ENCODE results near the gene MINAR1.

Gene MINAR1

DNA sequence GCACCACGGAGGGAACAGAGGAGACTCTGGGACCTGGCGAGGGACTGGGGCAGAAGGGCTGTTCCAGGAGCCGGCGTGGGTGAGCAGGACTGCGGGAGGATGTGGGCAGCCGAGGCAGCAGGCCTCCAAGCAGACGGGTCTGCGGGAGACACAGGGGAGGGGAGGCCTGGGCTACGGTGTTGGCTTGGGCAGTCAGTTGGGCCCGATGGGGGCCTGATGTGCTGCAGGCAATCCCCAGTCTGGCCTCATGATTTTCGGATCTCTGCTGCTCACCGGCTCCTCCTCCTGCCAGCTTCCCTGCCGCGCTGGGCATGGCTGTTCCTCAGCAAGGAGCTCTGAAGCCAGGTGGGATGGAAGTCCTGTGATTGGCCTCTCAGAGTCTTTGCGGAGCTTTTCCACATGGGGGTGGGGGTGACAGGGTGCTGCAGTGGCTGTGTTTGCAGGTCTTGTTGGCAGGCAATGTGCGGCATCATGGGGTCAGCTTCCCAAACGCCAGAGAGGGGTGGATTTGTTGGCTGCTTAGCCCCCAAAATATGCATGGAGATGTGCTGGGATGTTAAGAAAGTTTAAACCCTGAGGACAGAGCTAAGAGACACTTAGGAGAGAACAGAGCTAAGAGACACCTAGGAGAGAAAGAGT lies 19.3 kb downstream of the MINAR1 start:
- Histone ChIP-seq H3K27ac (ENCODE audit: low read depth, low read length) (no peak overlapping the region), H3K9me3 (ENCODE audit: control insufficient read depth, insufficient read depth, low read length) (no peaks in the 10 kb centered on the region), H3K4me3 (ENCODE audit: low read depth, low read length) (no peak overlapping the region), H3K27me3 (ENCODE audit: control insufficient read depth, insufficient read depth, low read length) (no peaks in the 10 kb centered on the region), H3K4me1 (ENCODE audit: control insufficient read depth, insufficient read depth, low read length) (no peaks in the 10 kb centered on the region), H3K9ac (ENCODE audit: low read depth, low read length) (no peak overlapping the region), H3K36me3 (ENCODE audit: control insufficient read depth, insufficient read depth, low read length) (no peaks in the 10 kb centered on the region)

DNA sequence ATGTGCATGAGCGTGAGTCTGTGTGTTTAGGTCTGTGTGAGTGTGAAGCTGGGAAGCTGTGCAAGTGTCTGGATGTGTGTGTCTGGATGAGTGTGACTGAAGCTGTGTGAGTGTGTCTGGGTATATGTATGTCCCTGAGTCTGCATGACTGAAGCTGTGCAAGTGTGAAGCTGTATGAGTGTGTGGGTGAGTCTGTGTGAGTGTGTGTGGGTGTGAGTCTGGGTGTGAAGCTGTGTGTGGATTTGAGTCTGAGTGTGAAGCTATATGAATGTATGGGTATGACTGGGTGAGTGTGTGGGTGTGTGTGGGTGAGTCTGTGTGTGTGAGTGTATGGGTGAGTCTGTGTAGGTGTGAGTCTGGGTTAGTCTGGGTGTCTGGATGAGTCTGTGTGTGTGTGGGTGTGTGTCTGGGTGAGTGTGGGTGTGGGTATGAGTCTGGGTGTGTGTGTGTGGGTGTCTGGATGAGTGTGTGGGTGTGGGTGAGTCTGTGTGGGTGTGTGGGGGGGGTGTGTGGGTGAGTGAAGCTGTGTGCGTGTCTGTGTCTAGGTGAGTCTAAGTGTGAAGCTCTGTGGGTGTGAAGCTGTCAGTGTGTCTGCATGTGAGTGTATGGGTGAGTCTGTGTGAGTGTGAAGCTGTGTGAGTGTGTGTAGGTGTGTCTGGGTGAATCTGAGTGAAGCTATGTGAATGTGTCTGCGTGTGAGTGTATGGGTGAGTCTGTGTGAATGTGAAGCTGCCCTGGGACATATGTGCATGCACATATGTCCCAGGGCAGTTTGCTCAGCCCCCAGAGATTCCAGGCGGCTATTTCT lies 20.3 kb downstream of the MINAR1 start:
- Histone ChIP-seq H3K27ac (ENCODE audit: low read depth, low read length) (no peak overlapping the region), H3K27me3 (ENCODE audit: control insufficient read depth, insufficient read depth, low read length) (no peaks in the 10 kb centered on the region), H3K4me3 (ENCODE audit: low read depth, low read length) (no peak overlapping the region), H3K9me3 (ENCODE audit: control insufficient read depth, insufficient read depth, low read length) (no peaks in the 10 kb centered on the region), H3K9ac (ENCODE audit: low read depth, low read length) (no peak overlapping the region), H3K36me3 (ENCODE audit: control insufficient read depth, insufficient read depth, low read length) (no peaks in the 10 kb centered on the region), H3K4me1 (ENCODE audit: control insufficient read depth, insufficient read depth, low read length) (no peaks in the 10 kb centered on the region)

GRCh38 chr15:79453446-79453845 lies 21.3 kb downstream of the MINAR1 start:
- Histone ChIP-seq H3K9ac (ENCODE audit: low read depth, low read length) (no peak overlapping the region), H3K9me3 (ENCODE audit: control insufficient read depth, insufficient read depth, low read length) (no peaks in the 10 kb centered on the region), H3K36me3 (ENCODE audit: control insufficient read depth, insufficient read depth, low read length) (no peaks in the 10 kb centered on the region), H3K27me3 (ENCODE audit: control insufficient read depth, insufficient read depth, low read length) (no peaks in the 10 kb centered on the region), H3K4me1 (ENCODE audit: control insufficient read depth, insufficient read depth, low read length) (no peaks in the 10 kb centered on the region), H3K27ac (ENCODE audit: low read depth, low read length) (no peak overlapping the region), H3K4me3 (ENCODE audit: low read depth, low read length) (no peak overlapping the region)

- H3K4me1 ChIP-seq (ENCODE audit: control insufficient read depth, insufficient read depth, low read length) = no peaks in the 10 kb centered on the region
- H3K27ac ChIP-seq (ENCODE audit: low read depth, low read length) = no peak overlapping the region
- no peaks in the 10 kb centered on the region for H3K36me3 ChIP-seq (ENCODE audit: control insufficient read depth, insufficient read depth, low read length)
- H3K4me3 ChIP-seq (ENCODE audit: low read depth, low read length) = no peak overlapping the region
- H3K9me3 ChIP-seq (ENCODE audit: control insufficient read depth, insufficient read depth, low read length) = no peaks in the 10 kb centered on the region
- H3K27me3 ChIP-seq (ENCODE audit: control insufficient read depth, insufficient read depth, low read length) = no peaks in the 10 kb centered on the region
- H3K9ac ChIP-seq (ENCODE audit: low read depth, low read length) = no peak overlapping the region
These were observed 21.9 kb downstream of the MINAR1 start for GRCh38 chr15:79454063-79454462.

DNA sequence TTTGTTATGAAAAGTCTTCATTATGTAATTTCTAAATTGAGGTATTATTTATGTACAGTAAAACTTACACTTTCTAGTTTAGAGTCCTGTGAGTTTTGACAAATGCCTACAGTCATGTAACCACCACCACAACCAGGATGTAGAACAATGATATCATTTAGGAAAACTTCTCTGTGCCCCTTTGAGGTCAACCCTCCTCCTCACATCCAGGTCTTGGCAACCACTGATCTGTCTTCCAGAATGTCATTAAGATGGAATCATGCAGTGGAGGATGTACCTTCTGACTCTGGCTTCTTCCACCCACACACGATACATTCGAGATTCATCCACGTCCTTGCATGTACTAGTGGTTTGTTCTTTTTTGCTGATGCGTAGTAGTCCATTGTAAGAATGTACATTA lies 23.2 kb downstream of the MINAR1 start:
- no peak overlapping the region for H3K27ac ChIP-seq (ENCODE audit: low read depth, low read length)
- no peaks in the 10 kb centered on the region for H3K27me3 ChIP-seq (ENCODE audit: control insufficient read depth, insufficient read depth, low read length)
- H3K36me3 ChIP-seq (ENCODE audit: control insufficient read depth, insufficient read depth, low read length) = no peaks in the 10 kb centered on the region
- H3K9me3 ChIP-seq (ENCODE audit: control insufficient read depth, insufficient read depth, low read length) = no peaks in the 10 kb centered on the region
- no peaks in the 10 kb centered on the region for H3K4me1 ChIP-seq (ENCODE audit: control insufficient read depth, insufficient read depth, low read length)
- H3K9ac ChIP-seq (ENCODE audit: low read depth, low read length) = no peak overlapping the region
- H3K4me3 ChIP-seq (ENCODE audit: low read depth, low read length) = no peak overlapping the region

GRCh38 chr15:79455943-79456342 lies 23.8 kb downstream of the MINAR1 start:
- Histone ChIP-seq H3K27ac (ENCODE audit: low read depth, low read length) (no peak overlapping the region), H3K4me1 (ENCODE audit: control insufficient read depth, insufficient read depth, low read length) (no peaks in the 10 kb centered on the region), H3K9me3 (ENCODE audit: control insufficient read depth, insufficient read depth, low read length) (no peaks in the 10 kb centered on the region), H3K27me3 (ENCODE audit: control insufficient read depth, insufficient read depth, low read length) (no peaks in the 10 kb centered on the region), H3K4me3 (ENCODE audit: low read depth, low read length) (no peak overlapping the region), H3K9ac (ENCODE audit: low read depth, low read length) (no peak overlapping the region), H3K36me3 (ENCODE audit: control insufficient read depth, insufficient read depth, low read length) (no peaks in the 10 kb centered on the region)

GRCh38 chr15:79458491-79458890 lies 26.4 kb downstream of the MINAR1 start:
- no peak overlapping the region for H3K9ac ChIP-seq (ENCODE audit: low read depth, low read length)

GRCh38 chr15:79459666-79460065 lies 27.5 kb downstream of the MINAR1 start:
- H3K27me3 ChIP-seq (ENCODE audit: control insufficient read depth, insufficient read depth, low read length) = no peaks in the 10 kb centered on the region
- H3K9ac ChIP-seq (ENCODE audit: low read depth, low read length) = no peak overlapping the region
- no peaks in the 10 kb centered on the region for H3K36me3 ChIP-seq (ENCODE audit: control insufficient read depth, insufficient read depth, low read length)
- H3K4me3 ChIP-seq (ENCODE audit: low read depth, low read length) = no peak overlapping the region
- no peaks in the 10 kb centered on the region for H3K9me3 ChIP-seq (ENCODE audit: control insufficient read depth, insufficient read depth, low read length)
- H3K27ac ChIP-seq (ENCODE audit: low read depth, low read length) = no peak overlapping the region
- no peaks in the 10 kb centered on the region for H3K4me1 ChIP-seq (ENCODE audit: control insufficient read depth, insufficient read depth, low read length)

More at GRCh38 chr15:79458491-79458890, 26.4 kb downstream of the MINAR1 start:
- H3K4me1 ChIP-seq (ENCODE audit: control insufficient read depth, insufficient read depth, low read length) = no peaks in the 10 kb centered on the region
- no peak overlapping the region for H3K4me3 ChIP-seq (ENCODE audit: low read depth, low read length)
- H3K27me3 ChIP-seq (ENCODE audit: control insufficient read depth, insufficient read depth, low read length) = no peaks in the 10 kb centered on the region
- H3K36me3 ChIP-seq (ENCODE audit: control insufficient read depth, insufficient read depth, low read length) = no peaks in the 10 kb centered on the region
- H3K9me3 ChIP-seq (ENCODE audit: control insufficient read depth, insufficient read depth, low read length) = no peaks in the 10 kb centered on the region
- H3K27ac ChIP-seq (ENCODE audit: low read depth, low read length) = no peak overlapping the region

- no peak overlapping the region for H3K4me3 ChIP-seq (ENCODE audit: low read depth, low read length)
- no peak overlapping the region for H3K27ac ChIP-seq (ENCODE audit: low read depth, low read length)
- H3K36me3 ChIP-seq (ENCODE audit: control insufficient read depth, insufficient read depth, low read length) = no peaks in the 10 kb centered on the region
- H3K27me3 ChIP-seq (ENCODE audit: control insufficient read depth, insufficient read depth, low read length) = no peaks in the 10 kb centered on the region
- H3K9ac ChIP-seq (ENCODE audit: low read depth, low read length) = no peak overlapping the region
- H3K9me3 ChIP-seq (ENCODE audit: control insufficient read depth, insufficient read depth, low read length) = no peaks in the 10 kb centered on the region
- no peaks in the 10 kb centered on the region for H3K4me1 ChIP-seq (ENCODE audit: control insufficient read depth, insufficient read depth, low read length)
These were observed 31.1 kb downstream of the MINAR1 start for GRCh38 chr15:79463043-79463780.

DNA sequence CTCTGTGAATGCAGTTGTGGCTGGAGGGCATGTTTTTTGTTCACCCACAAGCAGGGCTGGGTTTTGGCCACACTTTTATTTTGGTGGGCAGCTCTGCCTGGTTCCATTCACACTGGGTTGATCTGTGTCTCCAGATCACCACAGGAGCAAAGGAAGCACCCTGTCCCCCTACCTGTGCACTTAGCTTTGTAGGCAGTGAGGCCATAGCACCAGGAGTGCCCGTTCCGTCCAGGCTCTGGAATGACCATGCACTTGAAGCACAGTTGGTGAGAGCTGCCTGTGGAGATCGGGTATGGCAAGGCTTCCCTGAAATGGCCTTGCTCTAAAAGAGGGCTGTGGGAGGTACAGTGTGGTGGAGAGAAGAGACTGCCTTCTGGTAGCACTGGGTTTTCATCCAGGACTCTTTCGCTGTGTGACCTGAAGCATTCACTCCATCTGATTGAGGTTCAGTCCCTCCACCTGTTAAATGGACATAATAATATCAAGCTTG lies 31.7 kb downstream of the MINAR1 start:
- H3K36me3 ChIP-seq (ENCODE audit: control insufficient read depth, insufficient read depth, low read length) = no peaks in the 10 kb centered on the region
- H3K9ac ChIP-seq (ENCODE audit: low read depth, low read length) = no peak overlapping the region
- no peaks in the 10 kb centered on the region for H3K27me3 ChIP-seq (ENCODE audit: control insufficient read depth, insufficient read depth, low read length)
- no peaks in the 10 kb centered on the region for H3K4me1 ChIP-seq (ENCODE audit: control insufficient read depth, insufficient read depth, low read length)
- no peak overlapping the region for H3K27ac ChIP-seq (ENCODE audit: low read depth, low read length)
- no peak overlapping the region for H3K4me3 ChIP-seq (ENCODE audit: low read depth, low read length)
- no peaks in the 10 kb centered on the region for H3K9me3 ChIP-seq (ENCODE audit: control insufficient read depth, insufficient read depth, low read length)

- Histone ChIP-seq H3K9ac (ENCODE audit: low read depth, low read length) (no peak overlapping the region), H3K27ac (ENCODE audit: low read depth, low read length) (no peak overlapping the region), H3K4me3 (ENCODE audit: low read depth, low read length) (no peak overlapping the region), H3K9me3 (ENCODE audit: control insufficient read depth, insufficient read depth, low read length) (no peaks in the 10 kb centered on the region), H3K4me1 (ENCODE audit: control insufficient read depth, insufficient read depth, low read length) (no peaks in the 10 kb centered on the region), H3K36me3 (ENCODE audit: control insufficient read depth, insufficient read depth, low read length) (no peaks in the 10 kb centered on the region), H3K27me3 (ENCODE audit: control insufficient read depth, insufficient read depth, low read length) (no peaks in the 10 kb centered on the region)
These were observed 34.4 kb downstream of the MINAR1 start for GRCh38 chr15:79466488-79466887.

Measured in HUES48 (cell line).